CD4-positive, alpha-beta T cell treated with Interleukin-15 for 1 hour (primary cell): ENCODE data around the gene TTC23L.

Experiments
- DNase-seq: peaks from one replicate; pipeline ENCODE4 v3.0.0-alpha.2; 2020

The TTC23L gene

DNA sequence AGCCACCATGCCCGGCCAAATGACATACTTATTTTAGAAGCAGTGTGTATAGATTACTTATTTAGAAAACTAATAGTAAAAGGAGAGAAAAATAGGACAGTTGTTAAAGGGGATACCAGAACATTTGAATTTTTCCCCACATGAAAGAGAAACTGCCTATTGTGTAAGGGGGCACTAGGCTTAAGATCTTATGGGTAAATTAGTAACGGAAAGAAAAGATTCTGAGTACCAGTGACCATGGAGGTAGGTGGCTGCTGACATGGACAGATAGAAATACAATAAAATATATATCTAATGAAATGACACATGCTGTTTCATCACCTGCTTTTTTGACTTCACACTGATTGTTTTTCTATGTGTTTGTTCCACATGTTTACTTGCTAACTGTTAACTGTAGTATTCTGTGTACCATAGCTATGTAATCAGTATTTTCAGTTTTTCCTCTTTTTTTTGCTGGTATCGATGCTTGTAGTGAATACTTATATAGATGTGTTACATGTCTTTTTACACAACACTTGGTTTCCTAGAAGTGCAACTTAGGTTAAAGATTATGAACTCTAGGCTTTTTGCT, 87.4 kb downstream of the TTC23L start:
- DNase-seq = no peak

GRCh38 chr5:34927785-34928184, 88.8 kb downstream of the TTC23L start:
- no peak for DNase-seq

DNA sequence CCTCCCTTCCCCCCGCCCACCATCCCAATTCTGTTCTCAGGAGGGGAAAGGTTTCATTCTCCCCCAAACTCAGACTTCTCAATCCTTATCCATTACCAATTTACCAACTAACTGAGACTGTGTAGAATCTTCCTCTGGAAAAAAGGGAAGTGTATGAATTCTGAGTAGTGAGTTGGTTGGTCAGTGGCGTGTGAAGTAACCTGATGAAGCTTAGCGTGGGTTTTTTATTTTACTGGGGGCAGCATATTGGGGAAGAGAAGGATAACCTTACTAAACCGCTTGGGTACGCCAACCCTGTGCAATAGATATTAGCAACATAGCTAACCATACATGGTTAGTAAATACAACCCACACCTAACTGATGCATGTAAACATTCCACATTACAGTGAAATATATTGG, 89.3 kb downstream of the TTC23L start:
- no peak for DNase-seq

DNA sequence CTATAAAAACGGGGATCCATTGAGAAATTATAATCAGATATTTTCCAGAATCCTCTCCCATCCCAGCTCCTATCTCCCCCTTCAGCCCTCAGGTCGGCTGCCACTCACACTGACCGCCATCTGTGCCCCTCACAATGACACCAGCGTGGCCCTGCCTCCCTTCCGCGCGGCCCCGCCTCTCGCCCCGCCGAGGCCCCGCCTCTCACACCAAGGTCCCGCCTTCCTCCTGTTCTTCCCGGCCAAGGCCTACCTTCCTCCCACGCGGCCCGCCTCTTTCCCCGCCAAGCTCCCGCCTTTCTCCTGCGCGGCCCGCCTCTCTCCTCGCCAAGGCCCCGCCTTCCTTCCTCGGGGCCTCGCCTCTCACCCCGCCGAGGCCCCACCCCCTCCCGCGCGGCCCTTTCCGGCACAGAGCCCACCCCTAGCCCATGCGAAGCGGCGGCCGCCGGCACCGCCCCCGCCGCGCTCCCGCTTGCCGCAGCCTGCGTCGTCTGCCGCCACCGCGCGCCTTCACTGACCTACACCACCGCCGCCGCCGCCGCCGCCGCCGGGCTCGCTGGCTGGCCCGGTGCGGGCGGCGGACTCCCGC, 90.3 kb downstream of the TTC23L start, which contains the start of gene DNAJC21:
Gene DNAJC21, plus strand, starts transcription at position 426 of the 586 bp plus-strand sequence. CDS start 261 bp downstream, outside the sequence.
- DNase-seq = peak; percentile 98

DNA sequence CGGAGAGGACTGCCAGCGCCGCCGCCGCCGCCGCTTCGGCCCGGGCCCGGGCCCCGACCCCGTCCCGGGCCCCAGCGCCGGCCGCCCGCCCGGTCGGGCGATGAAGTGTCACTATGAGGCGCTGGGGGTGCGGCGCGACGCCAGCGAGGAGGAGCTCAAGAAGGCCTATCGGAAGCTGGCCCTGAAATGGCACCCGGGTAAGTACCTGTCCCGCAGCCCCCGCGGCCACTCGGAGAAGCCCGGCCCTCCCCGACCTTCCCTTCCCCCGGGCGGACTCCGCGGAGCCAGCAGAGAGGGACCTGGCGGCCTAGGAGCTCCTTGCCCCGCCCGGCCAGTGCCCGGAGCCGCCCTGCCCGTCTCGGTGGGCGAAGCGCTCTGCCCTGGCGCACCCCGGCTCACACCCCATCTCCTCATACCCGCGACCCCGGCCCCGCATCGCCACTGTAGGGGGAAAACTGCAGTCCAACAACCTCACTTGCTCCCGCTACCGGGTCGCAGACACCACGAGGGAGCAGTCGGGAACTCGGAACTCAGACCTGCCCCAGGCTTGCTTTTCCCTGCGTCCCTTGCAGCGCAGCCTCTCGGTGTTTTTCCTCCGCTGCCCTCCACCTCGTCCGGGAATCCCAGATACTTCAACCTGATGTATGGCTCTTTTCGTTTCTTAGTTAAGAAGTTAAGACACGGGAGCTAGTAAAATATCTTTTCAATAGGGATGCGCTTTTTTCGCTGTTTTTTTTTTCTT, 90.9 kb downstream of the TTC23L start:
- peak; percentile 86 for DNase-seq

DNA sequence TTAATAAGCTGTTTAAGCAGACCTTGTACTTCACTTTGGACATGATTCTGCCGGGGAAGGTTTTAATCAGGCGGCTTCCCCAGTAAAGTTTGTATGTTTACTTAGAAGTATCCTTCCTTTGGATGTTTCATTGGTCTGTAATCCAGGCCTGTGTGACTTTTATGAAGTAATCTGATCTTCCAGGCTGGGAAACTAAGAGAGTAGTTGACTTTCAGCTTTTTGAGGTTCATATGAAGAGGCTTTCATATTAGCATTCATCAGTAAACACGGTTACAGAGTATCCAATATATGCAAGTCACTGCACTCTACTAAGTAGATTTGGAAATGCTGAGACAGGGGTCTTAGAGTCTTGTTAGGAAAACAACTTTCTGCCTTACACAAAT, 91.5 kb downstream of the TTC23L start:
- DNase-seq = no peak

GRCh38 chr5:34930870-34931269, 91.9 kb downstream of the TTC23L start:
- DNase-seq = no peak

- DNase-seq = no peak
Measured at GRCh38 chr5:34932947-34933346, 94.0 kb downstream of the TTC23L start.

- no peak for DNase-seq
Measured at GRCh38 chr5:34941936-34942335, 103.0 kb downstream of the TTC23L start.

- no peak for DNase-seq
Measured at GRCh38 chr5:34944044-34944443, 105.1 kb downstream of the TTC23L start.

DNA sequence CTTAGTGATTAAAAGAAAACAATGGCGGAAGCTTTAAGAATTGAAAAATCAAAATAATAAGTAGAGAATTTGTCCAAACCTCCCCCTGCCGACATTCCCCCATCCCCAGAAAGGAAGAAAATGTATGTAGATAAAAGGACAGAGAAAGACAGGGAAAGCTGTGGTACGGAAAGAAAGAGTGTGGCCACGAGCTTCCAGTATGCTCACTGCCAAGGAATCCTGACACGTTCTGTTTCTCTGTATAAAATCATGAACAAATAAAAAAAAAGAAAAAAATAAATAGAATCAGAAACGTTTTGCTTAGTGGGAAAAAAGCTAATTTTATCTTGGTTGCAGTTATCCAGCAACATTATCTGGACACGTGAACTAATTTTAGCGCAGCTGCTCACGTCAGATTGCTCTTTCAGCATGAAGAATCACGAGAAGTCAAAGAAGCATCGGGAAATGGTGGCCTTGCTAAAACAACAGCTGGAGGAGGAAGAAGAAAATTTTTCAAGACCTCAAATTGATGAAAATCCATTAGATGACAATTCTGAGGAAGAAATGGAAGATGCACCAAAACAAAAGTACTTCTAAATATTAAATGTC, 105.6 kb downstream of the TTC23L start:
- DNase-seq = no peak
